H1 (cell line): ENCODE results near the gene KISS1R. TPM values are rescaled to one million over a fixed set of nuclear protein-coding genes. Genes with fewer than 3 reads are reported as not detected.

Experiments used
- ASH2L ChIP-seq: fragments of 200-600, 300-600 bp; sonication (generic); IDR thresholded peaks from one replicate; pipeline ENCODE4 v1.7.1; 2017; ENCODE audit warnings: low read length
- HDAC6 ChIP-seq: IDR thresholded peaks from one replicate; pipeline ENCODE4 v1.7.1; 2012; ENCODE audit warnings: low read depth, mild to moderate bottlenecking, inconsistent platforms, low read length, moderate library complexity
- KDM5A ChIP-seq: fragments of 200-600 bp; IDR thresholded peaks from 2 replicates; pipeline ENCODE4 v1.7.1; 2012; ENCODE audit warnings: mild to moderate bottlenecking, low read length, inconsistent platforms, mixed read lengths
- polyA plus RNA-seq, 7 experiments: library from polyadenylated mRNA; depleted of rRNA in 3 of 7; stranded (reverse) in 5 of 7; unstranded in 2 of 7; fragments of >200 nt in 5 of 7; fragments of 200-250 nt in 2 of 7; gene quantifications; 1 replicate in 5 of 7; 2 replicates in 1 of 7; 4 replicates in 1 of 7; pipeline versions ENCODE4 v1.2.1 to v1.2.3, GENCODE V29; 2011 to 2013; ENCODE audit warnings: missing spikeins in 2 of 7, mixed read lengths in 2 of 7
- total RNA-seq: library from RNA; stranded (reverse); fragmentation: NEBNext Ultra II Directional; extraction: Animal tissue kit (Norgen Biotek cat#: 25700); gene quantifications from 2 replicates; pipeline ENCODE4 v1.2.1, GENCODE V29; 2021

KISS1R gene
- total and polyA plus RNA-seq, 2 of the 8 experiments (the other 6 are each of a cell fraction or from before 2014, with no cell fraction given), result 2.3 to 2.7 TPM

GRCh38 chr19:899336-900042, 17.6 kb upstream of the KISS1R start (continued):
- TF ChIP-seq ASH2L, result no peak
- TF ChIP-seq HDAC6, result no peak
- TF ChIP-seq KDM5A, result no peak
